H9 (cell line): ENCODE measurements around the gene DPF3. TPM values are rescaled to one million over a fixed set of nuclear protein-coding genes. Genes with fewer than 3 reads are reported as not detected.

Source experiments
- DNase-seq: peaks from one replicate; pipeline ENCODE4 v3.0.0-alpha.2; 2017
- H2AFZ ChIP-seq: one replicate; pipeline ENCODE4 v1.6.1; 2013; ENCODE audit warnings: mild to moderate bottlenecking, low read length, control low read depth, moderate library complexity
- H2AK5ac ChIP-seq: 2 replicates; pipeline ENCODE4 v1.6.1; 2013; ENCODE audit warnings: low read length, control low read depth, mixed read lengths; ENCODE audit not compliant: insufficient read length
- H2BK120ac ChIP-seq: one replicate; pipeline ENCODE4 v1.6.1; 2013; ENCODE audit warnings: low read depth, mild to moderate bottlenecking, low read length, control low read depth, inconsistent platforms; ENCODE audit not compliant: poor library complexity, severe bottlenecking
- H2BK12ac ChIP-seq: 2 replicates; pipeline ENCODE4 v1.6.1; 2013; ENCODE audit warnings: low read length, control low read depth, mixed read lengths, low read depth; ENCODE audit not compliant: insufficient read length
- H2BK15ac ChIP-seq: 2 replicates; pipeline ENCODE4 v1.6.1; 2013; ENCODE audit warnings: low read depth, low read length, control low read depth
- H2BK20ac ChIP-seq: one replicate; pipeline ENCODE4 v1.6.1; 2013; ENCODE audit warnings: low read depth, mild to moderate bottlenecking, low read length, control low read depth, inconsistent platforms; ENCODE audit not compliant: poor library complexity, severe bottlenecking
- H2BK5ac ChIP-seq: 2 replicates; pipeline ENCODE4 v1.6.1; 2013; ENCODE audit warnings: low read length, control low read depth, mixed read lengths; ENCODE audit not compliant: insufficient read length
- H3K14ac ChIP-seq: 2 replicates; pipeline ENCODE4 v1.6.1; 2013; ENCODE audit warnings: low read length, control low read depth; ENCODE audit not compliant: insufficient read depth
- H3K18ac ChIP-seq: 2 replicates; pipeline ENCODE4 v1.6.1; 2013; ENCODE audit warnings: low read depth, mild to moderate bottlenecking, mixed read lengths, low read length, control low read depth; ENCODE audit not compliant: insufficient read length
- H3K23ac ChIP-seq: 2 replicates; pipeline ENCODE4 v1.6.1; 2013; ENCODE audit warnings: low read length, control low read depth, mixed read lengths, low read depth; ENCODE audit not compliant: insufficient read length
- H3K23me2 ChIP-seq: 2 replicates; pipeline ENCODE4 v1.6.1; 2013; ENCODE audit warnings: low read depth, mild to moderate bottlenecking, mixed read lengths, low read length, control low read depth; ENCODE audit not compliant: insufficient read length, poor library complexity, severe bottlenecking
- H3K27ac ChIP-seq: 2 replicates; pipeline ENCODE4 v1.5.1; 2013; ENCODE audit warnings: low read length, control low read depth, mixed read lengths, low read depth; ENCODE audit not compliant: insufficient read length
- H3K27me3 ChIP-seq: 2 replicates; pipeline ENCODE4 v1.6.1; 2013; ENCODE audit warnings: low read length, control low read depth, inconsistent platforms; ENCODE audit not compliant: insufficient read depth
- H3K4ac ChIP-seq: 2 replicates; pipeline ENCODE4 v1.6.1; 2013; ENCODE audit warnings: low read depth, mild to moderate bottlenecking, control low read depth, inconsistent platforms, low read length, moderate library complexity
- H3K4me1 ChIP-seq: 2 replicates; pipeline ENCODE4 v1.6.1; 2013; ENCODE audit warnings: low read length, control low read depth, inconsistent platforms; ENCODE audit not compliant: insufficient read depth
- H3K4me2 ChIP-seq: 2 replicates; pipeline ENCODE4 v1.6.1; 2013; ENCODE audit warnings: low read length, control low read depth, mixed read lengths; ENCODE audit not compliant: insufficient read length, insufficient read depth
- H3K56ac ChIP-seq: 2 replicates; pipeline ENCODE4 v1.6.1; 2013; ENCODE audit warnings: low read depth, mild to moderate bottlenecking, mixed read lengths, low read length, control low read depth; ENCODE audit not compliant: insufficient read length
- H3K79me1 ChIP-seq: 2 replicates; pipeline ENCODE4 v1.6.1; 2013; ENCODE audit warnings: low read depth, mild to moderate bottlenecking, moderate library complexity, low read length, control low read depth, inconsistent platforms; ENCODE audit not compliant: insufficient read depth, poor library complexity, severe bottlenecking
- H3K79me2 ChIP-seq: 2 replicates; pipeline ENCODE4 v1.6.1; 2013; ENCODE audit warnings: low read length, control low read depth, inconsistent platforms; ENCODE audit not compliant: insufficient read depth
- H3K9ac ChIP-seq: 2 replicates; pipeline ENCODE4 v1.6.1; 2013; ENCODE audit warnings: low read length, control low read depth, mixed read lengths; ENCODE audit not compliant: insufficient read length; ENCODE audit errors: extremely low read depth
- H3K9me3 ChIP-seq: one replicate; pipeline ENCODE4 v1.6.1; 2013; ENCODE audit warnings: low read depth, low read length, inconsistent platforms; ENCODE audit not compliant: control insufficient read depth
- H3T11ph ChIP-seq: one replicate; pipeline ENCODE4 v1.6.1; 2013; ENCODE audit warnings: mild to moderate bottlenecking, low read length, control low read depth, inconsistent platforms
- H4K20me1 ChIP-seq: one replicate; pipeline ENCODE4 v1.6.1; 2013; ENCODE audit not compliant: control insufficient read depth, insufficient read length, insufficient read depth
- H4K5ac ChIP-seq: 2 replicates; pipeline ENCODE4 v1.6.1; 2013; ENCODE audit warnings: low read depth, mild to moderate bottlenecking, mixed read lengths, low read length, control low read depth; ENCODE audit not compliant: insufficient read length
- H4K8ac ChIP-seq: replicated peaks from 2 replicates; pipeline ENCODE4 v1.6.1; 2013; ENCODE audit warnings: low read length, control low read depth, mixed read lengths, low read depth; ENCODE audit not compliant: insufficient read length
- H4K91ac ChIP-seq: 2 replicates; pipeline ENCODE4 v1.6.1; 2013; ENCODE audit warnings: low read depth, mild to moderate bottlenecking, moderate library complexity, mixed read lengths, low read length, control low read depth; ENCODE audit not compliant: insufficient read length
- H3K27ac Mint-ChIP-seq, 3 experiments: 2 replicates in 2 of 3; 3 replicates in 1 of 3; pipeline ENCODE4 v1.8.0; 2020 to 2021; ENCODE audit warnings: mixed read lengths in 3 of 3, mild to moderate bottlenecking in 1 of 3, moderate library complexity in 1 of 3
- H3K27me3 Mint-ChIP-seq: 2 replicates; pipeline ENCODE4 v1.8.0; 2021; ENCODE audit warnings: low read depth, mild to moderate bottlenecking, moderate library complexity, mixed read lengths
- H3K36me3 Mint-ChIP-seq, 3 experiments: 2 replicates in 2 of 3; 3 replicates in 1 of 3; pipeline ENCODE4 v1.8.0; 2020 to 2021; ENCODE audit warnings: low read depth in 3 of 3, mixed read lengths in 3 of 3; ENCODE audit not compliant: insufficient read depth in 1 of 3
- H3K4me1 Mint-ChIP-seq, 2 experiments: 2 replicates each; pipeline ENCODE4 v1.8.0; 2020; ENCODE audit warnings: mixed read lengths in 2 of 2
- H3K4me3 Mint-ChIP-seq, 2 experiments: 2 replicates in 1 of 2; 3 replicates in 1 of 2; pipeline ENCODE4 v1.8.0; 2020 to 2021; ENCODE audit warnings: mild to moderate bottlenecking in 2 of 2, mixed read lengths in 2 of 2, moderate library complexity in 1 of 2
- H3K9me3 Mint-ChIP-seq, 2 experiments: 2 replicates in 1 of 2; 3 replicates in 1 of 2; pipeline ENCODE4 v1.8.0; 2020; ENCODE audit warnings: mild to moderate bottlenecking in 2 of 2, mixed read lengths in 2 of 2, moderate library complexity in 1 of 2
- CTCF ChIP-seq: fragments of 200-600 bp; sonication (generic); conservative IDR thresholded peaks from 3 replicates; pipeline ENCODE4 v1.8.0; 2021; ENCODE audit warnings: antibody characterized with exemption, mild to moderate bottlenecking
- WGBS: extraction: QIAGEN DNeasy Blood & Tissue Kit; methylation state at CpG from one replicate; pipeline ENCODE4 v1.1.7; 2013; ENCODE audit warnings: missing lambda C conversion rate, low lambda C conversion rate, mixed read lengths; ENCODE audit not compliant: insufficient read length; ENCODE audit errors: extremely low coverage; 5-methylcytosine and 5-hydroxymethylcytosine counted together
- total RNA-seq: library from RNA; stranded (reverse); gene quantifications from 2 replicates; pipeline ENCODE4 v1.2.1, GENCODE V29; 2021

The DPF3 gene
- total RNA-seq, 1 experiment from 2014 or later: not detected

GRCh38 chr14:72708708-72709475 is 185.0 kb downstream of the DPF3 start:
- Histone ChIP-seq H2BK120ac (no peak overlapping the region), H3T11ph (no peak overlapping the region), H2BK20ac (no peak overlapping the region), H2BK15ac (no peak overlapping the region), H4K91ac (no peak overlapping the region), H3K9me3 (no peaks in the 10 kb centered on the region), H4K8ac (no peak overlapping the region), H3K4me1 (peaks cover 4% of the 10 kb centered on the region; the same call in 1 of the 2 replicates), H3K18ac (no peak overlapping the region), H2BK5ac (no peak overlapping the region), H3K27ac (no peak overlapping the region), H3K14ac (peak overlapping the region; percentile 4; the same call in 1 of the 2 replicates), H3K27me3 (no peaks in the 10 kb centered on the region), H3K4ac (no peak overlapping the region), H4K20me1 (no peaks in the 10 kb centered on the region), H2AFZ (no peak overlapping the region), H3K4me2 (no peak overlapping the region), H3K23me2 (peaks cover 3% of the 10 kb centered on the region), H3K56ac (no peak overlapping the region), H3K9ac (no peak overlapping the region), H2BK12ac (no peak overlapping the region), H4K5ac (no peak overlapping the region), H3K79me2 (no peaks in the 10 kb centered on the region), H3K79me1 (no peaks in the 10 kb centered on the region), H2AK5ac (no peak overlapping the region), H3K23ac (no peak overlapping the region)
- WGBS: no CpG with 5 or more reads among the region's 13 CpGs
- H3K9me3 Mint-ChIP-seq: peaks cover 3 to 6% of the 10 kb centered on the region in 2 experiments; a peak in 2 of 5 replicates
- peak overlapping the region in 1 of 3 experiments; percentile 76; a peak in 2 of 7 replicates for H3K27ac Mint-ChIP-seq
- no peak overlapping the region; a peak in 1 of 5 replicates for H3K4me3 Mint-ChIP-seq
- H3K27me3 Mint-ChIP-seq: no peaks in the 10 kb centered on the region
- peaks cover 20 to 23% of the 10 kb centered on the region in 2 experiments for H3K4me1 Mint-ChIP-seq
- TF ChIP-seq CTCF: peak; percentile 29; the same call in 1 of the 3 replicates
- H3K36me3 Mint-ChIP-seq: peaks cover 0 to 6% (median 3%) of the 10 kb centered on the region in 3 experiments; a peak in 4 of 7 replicates
- DNase-seq: peak; percentile 49
